NCI-H146 treated with DMSO at 0.1 percent for 48 hours (cell line): ENCODE results near the gene UPF1.
"Not testable (repeated sequence)": the region's sequence is repeated elsewhere in the genome, so short reads cannot be mapped to it uniquely, and the experiment has no call there.

Experiments
- DNase-seq: peaks from one replicate; lab custom pipeline; 2025; ENCODE audit not compliant: unreplicated experiment; lab: John Stamatoyannopoulos, UW

The UPF1 gene

GRCh38 chr19:18798384-18799352 lies 33.1 kb upstream of the UPF1 start:
- peak; percentile 52 for DNase-seq

GRCh38 chr19:18799389-18799970 lies 32.3 kb upstream of the UPF1 start:
- no peak for DNase-seq

- no peak for DNase-seq
Measured at GRCh38 chr19:18800079-18800478, 31.7 kb upstream of the UPF1 start.

GRCh38 chr19:18800636-18801035 lies 31.1 kb upstream of the UPF1 start:
- DNase-seq: no peak

GRCh38 chr19:18802354-18802753 lies 29.4 kb upstream of the UPF1 start:
- no peak for DNase-seq

- DNase-seq: no peak
Measured at GRCh38 chr19:18803550-18804138, 28.1 kb upstream of the UPF1 start.

GRCh38 chr19:18804139-18804601 lies 27.6 kb upstream of the UPF1 start:
- DNase-seq: no peak

GRCh38 chr19:18804643-18805042 lies 27.1 kb upstream of the UPF1 start:
- DNase-seq: no peak

GRCh38 chr19:18807861-18808331 lies 23.9 kb upstream of the UPF1 start:
- DNase-seq: no peak

GRCh38 chr19:18809149-18809868 lies 22.4 kb upstream of the UPF1 start:
- no peak for DNase-seq

- DNase-seq: not testable (repeated sequence)
Measured at GRCh38 chr19:18811638-18812037, 20.1 kb upstream of the UPF1 start.

- no peak for DNase-seq
Measured at GRCh38 chr19:18814063-18814462, 17.7 kb upstream of the UPF1 start.

- DNase-seq: no peak
Measured at GRCh38 chr19:18815673-18816072, 16.1 kb upstream of the UPF1 start.

- not testable (repeated sequence) for DNase-seq
Measured at GRCh38 chr19:18816645-18817044, 15.1 kb upstream of the UPF1 start.

GRCh38 chr19:18817574-18817973 lies 14.2 kb upstream of the UPF1 start:
- DNase-seq: no peak

- no peak for DNase-seq
Measured at GRCh38 chr19:18828786-18829185, 3.0 kb upstream of the UPF1 start.

GRCh38 chr19:18830488-18830887 lies 1.3 kb upstream of the UPF1 start:
- no peak for DNase-seq

GRCh38 chr19:18832306-18833140 lies 764 bp downstream of the UPF1 start:
- no peak for DNase-seq

- DNase-seq: no peak
Measured at GRCh38 chr19:18833141-18833476, 1.4 kb downstream of the UPF1 start.
